HEK293T (cell line): ENCODE results near the gene ZBTB9.

Source experiments
- BHLHE40 ChIP-seq: fragments of 450-650 bp; IDR thresholded peaks from 2 replicates; pipeline ENCODE4 v1.6.1; 2016; ENCODE audit warnings: mild to moderate bottlenecking, moderate library complexity, borderline replicate concordance
- CTBP1 ChIP-seq: fragments of 450-650 bp; IDR thresholded peaks from 2 replicates; pipeline ENCODE4 v1.6.1; 2016; ENCODE audit warnings: borderline replicate concordance
- FOXK2 ChIP-seq: fragments of 450-650 bp; IDR thresholded peaks from 2 replicates; pipeline ENCODE4 v1.6.1; 2016; ENCODE audit warnings: mild to moderate bottlenecking
- SP1 ChIP-seq: fragments of 450-650 bp; IDR thresholded peaks from 2 replicates; pipeline ENCODE4 v1.6.1; 2017
- SUZ12 ChIP-seq: fragments of 450-650 bp; IDR thresholded peaks from 2 replicates; pipeline ENCODE4 v1.6.1; 2016; ENCODE audit warnings: mild to moderate bottlenecking
- TARDBP ChIP-seq: fragments of 450-650 bp; IDR thresholded peaks from 2 replicates; pipeline ENCODE4 v1.6.1; 2016
- ZNF384 ChIP-seq: fragments of 450-650 bp; IDR thresholded peaks from 2 replicates; pipeline ENCODE4 v1.6.1; 2016

GRCh38 chr6:33410050-33410710 is 44.2 kb upstream of the ZBTB9 start:
- TF ChIP-seq ZNF384: no peak
- no peak for TF ChIP-seq BHLHE40
- no peak for TF ChIP-seq SP1
- TF ChIP-seq TARDBP: no peak
- no peak for TF ChIP-seq CTBP1
- no peak for TF ChIP-seq FOXK2
- no peak for TF ChIP-seq SUZ12
